ENCODE data around the gene CTNNA2. TPM values are rescaled to one million over a fixed set of nuclear protein-coding genes. Genes with fewer than 3 reads are reported as not detected.

CTNNA2 gene
- total RNA-seq, 1 experiment from 2014 or later = 5.5 TPM

DNA sequence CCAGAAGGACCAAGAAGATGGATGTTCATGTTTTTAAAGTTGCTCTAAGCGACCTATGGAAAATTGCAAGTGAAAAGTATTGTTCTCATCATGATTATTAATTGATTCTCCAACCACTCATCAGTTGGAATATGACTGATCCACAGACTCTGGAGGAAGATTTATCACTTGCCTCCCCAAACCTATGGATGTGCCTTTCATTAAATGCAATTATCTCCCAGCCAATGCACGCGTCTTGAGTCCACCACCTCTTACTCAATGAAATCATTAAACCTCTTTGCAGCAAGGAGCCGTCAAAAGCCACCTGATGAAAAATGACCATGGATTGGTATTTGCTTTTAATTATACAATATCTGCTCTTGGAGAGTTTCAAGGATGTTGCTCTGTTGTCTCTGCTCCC, 626.1 kb downstream of the CTNNA2 start:
- no peaks in the 10 kb centered on the region for H4K20me1 ChIP-seq (ENCODE audit: control insufficient read depth, insufficient read depth, insufficient read length)
- H4K91ac ChIP-seq (ENCODE audit: insufficient read length, low read depth, low read length) = no peak overlapping the region
- peaks cover 8% of the 10 kb centered on the region; the same call in 1 of the 2 replicates for H3K4me1 ChIP-seq (ENCODE audit: insufficient read depth, low read length)
- H2BK120ac ChIP-seq (ENCODE audit: low read depth, low read length, poor library complexity, severe bottlenecking) = no peak overlapping the region
- Mint-ChIP-seq H3K9me3 (peaks cover 3 to 6% of the 10 kb centered on the region in 2 experiments; a peak in 3 of 5 replicates), H3K36me3 (ENCODE audit: insufficient read depth in 1 of 3, low read depth in 3 of 3) (no peaks in the 10 kb centered on the region; a peak in 1 of 7 replicates), H3K27me3 (ENCODE audit: low read depth) (peaks cover 22% of the 10 kb centered on the region), H3K4me3 (no peak overlapping the region), H3K27ac (no peak overlapping the region), H3K4me1 (peaks cover 11 to 25% of the 10 kb centered on the region in 2 experiments)
- no peaks in the 10 kb centered on the region for H3K27me3 ChIP-seq (ENCODE audit: insufficient read depth, low read length)
- H3K23ac ChIP-seq (ENCODE audit: insufficient read length, low read depth, low read length) = no peak overlapping the region
- no peak for DNase-seq
- TF ChIP-seq, protein P1, sequence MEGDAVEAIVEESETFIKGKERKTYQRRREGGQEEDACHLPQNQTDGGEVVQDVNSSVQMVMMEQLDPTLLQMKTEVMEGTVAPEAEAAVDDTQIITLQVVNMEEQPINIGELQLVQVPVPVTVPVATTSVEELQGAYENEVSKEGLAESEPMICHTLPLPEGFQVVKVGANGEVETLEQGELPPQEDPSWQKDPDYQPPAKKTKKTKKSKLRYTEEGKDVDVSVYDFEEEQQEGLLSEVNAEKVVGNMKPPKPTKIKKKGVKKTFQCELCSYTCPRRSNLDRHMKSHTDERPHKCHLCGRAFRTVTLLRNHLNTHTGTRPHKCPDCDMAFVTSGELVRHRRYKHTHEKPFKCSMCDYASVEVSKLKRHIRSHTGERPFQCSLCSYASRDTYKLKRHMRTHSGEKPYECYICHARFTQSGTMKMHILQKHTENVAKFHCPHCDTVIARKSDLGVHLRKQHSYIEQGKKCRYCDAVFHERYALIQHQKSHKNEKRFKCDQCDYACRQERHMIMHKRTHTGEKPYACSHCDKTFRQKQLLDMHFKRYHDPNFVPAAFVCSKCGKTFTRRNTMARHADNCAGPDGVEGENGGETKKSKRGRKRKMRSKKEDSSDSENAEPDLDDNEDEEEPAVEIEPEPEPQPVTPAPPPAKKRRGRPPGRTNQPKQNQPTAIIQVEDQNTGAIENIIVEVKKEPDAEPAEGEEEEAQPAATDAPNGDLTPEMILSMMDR (conservative IDR thresholded peaks at IDR 0.05) = no peak
- H2BK15ac ChIP-seq (ENCODE audit: low read depth, low read length) = no peak overlapping the region
- no peak overlapping the region for H4K8ac ChIP-seq (replicated peaks; ENCODE audit: insufficient read length, low read depth, low read length)
- no peak overlapping the region for H3K14ac ChIP-seq (ENCODE audit: insufficient read depth, low read length)
- no CpG with 5 or more reads among the region's 4 CpGs for WGBS (ENCODE audit: extremely low coverage, insufficient read length, low lambda C conversion rate)
- H2BK5ac ChIP-seq (ENCODE audit: insufficient read length, low read length) = no peak overlapping the region
- no peak overlapping the region for H3K9ac ChIP-seq (ENCODE audit: extremely low read depth, insufficient read length, low read length)
- no peak overlapping the region for H3K4ac ChIP-seq (ENCODE audit: low read depth, low read length)
- H3K56ac ChIP-seq (ENCODE audit: insufficient read length, low read depth, low read length) = no peak overlapping the region
- no peak overlapping the region for H3K27ac ChIP-seq (ENCODE audit: insufficient read length, low read depth, low read length)
- no peaks in the 10 kb centered on the region for H3K9me3 ChIP-seq (ENCODE audit: control insufficient read depth, low read depth, low read length)
- H3K18ac ChIP-seq (ENCODE audit: insufficient read length, low read depth, low read length) = no peak overlapping the region
- no peaks in the 10 kb centered on the region for H3K79me2 ChIP-seq (ENCODE audit: insufficient read depth, low read length)
- no peak overlapping the region for H2BK20ac ChIP-seq (ENCODE audit: low read depth, low read length, poor library complexity, severe bottlenecking)
- H4K5ac ChIP-seq (ENCODE audit: insufficient read length, low read depth, low read length) = no peak overlapping the region
- H2AFZ ChIP-seq (ENCODE audit: low read length) = no peak overlapping the region
- H3K79me1 ChIP-seq (ENCODE audit: insufficient read depth, low read depth, low read length, poor library complexity, severe bottlenecking) = no peaks in the 10 kb centered on the region
- H3K4me2 ChIP-seq (ENCODE audit: insufficient read depth, insufficient read length, low read length) = no peak overlapping the region
- H3K23me2 ChIP-seq (ENCODE audit: insufficient read length, low read depth, low read length, poor library complexity, severe bottlenecking) = no peaks in the 10 kb centered on the region
- no peak overlapping the region for H2BK12ac ChIP-seq (ENCODE audit: insufficient read length, low read depth, low read length)
- no peak overlapping the region for H2AK5ac ChIP-seq (ENCODE audit: insufficient read length, low read length)
- H3T11ph ChIP-seq (ENCODE audit: low read length) = no peak overlapping the region

Measured in H9 (cell line).